ENCODE data around the gene CAMK2N1.

DNA sequence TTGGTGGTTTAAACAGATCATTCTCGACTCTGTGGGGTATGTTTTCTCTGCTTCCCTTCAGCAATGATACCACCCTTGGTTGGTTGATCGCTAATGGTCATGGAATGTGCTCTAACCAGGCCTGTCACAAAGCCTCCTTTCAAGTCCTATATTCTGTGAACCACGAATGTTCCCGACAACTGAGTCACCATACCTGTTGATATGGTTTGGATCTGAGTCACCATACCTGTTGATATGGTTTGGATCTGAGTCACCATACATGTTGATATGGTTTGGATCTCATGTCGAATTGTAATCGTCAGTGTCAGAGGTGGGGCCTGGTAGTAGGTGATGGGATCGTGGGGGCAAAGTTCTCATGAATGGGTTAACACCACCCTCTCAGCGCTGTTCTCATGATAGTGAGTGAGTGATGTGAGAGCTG, 10.2 kb upstream of the CAMK2N1 start:
- TF ChIP-seq, protein P1, sequence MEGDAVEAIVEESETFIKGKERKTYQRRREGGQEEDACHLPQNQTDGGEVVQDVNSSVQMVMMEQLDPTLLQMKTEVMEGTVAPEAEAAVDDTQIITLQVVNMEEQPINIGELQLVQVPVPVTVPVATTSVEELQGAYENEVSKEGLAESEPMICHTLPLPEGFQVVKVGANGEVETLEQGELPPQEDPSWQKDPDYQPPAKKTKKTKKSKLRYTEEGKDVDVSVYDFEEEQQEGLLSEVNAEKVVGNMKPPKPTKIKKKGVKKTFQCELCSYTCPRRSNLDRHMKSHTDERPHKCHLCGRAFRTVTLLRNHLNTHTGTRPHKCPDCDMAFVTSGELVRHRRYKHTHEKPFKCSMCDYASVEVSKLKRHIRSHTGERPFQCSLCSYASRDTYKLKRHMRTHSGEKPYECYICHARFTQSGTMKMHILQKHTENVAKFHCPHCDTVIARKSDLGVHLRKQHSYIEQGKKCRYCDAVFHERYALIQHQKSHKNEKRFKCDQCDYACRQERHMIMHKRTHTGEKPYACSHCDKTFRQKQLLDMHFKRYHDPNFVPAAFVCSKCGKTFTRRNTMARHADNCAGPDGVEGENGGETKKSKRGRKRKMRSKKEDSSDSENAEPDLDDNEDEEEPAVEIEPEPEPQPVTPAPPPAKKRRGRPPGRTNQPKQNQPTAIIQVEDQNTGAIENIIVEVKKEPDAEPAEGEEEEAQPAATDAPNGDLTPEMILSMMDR (IDR thresholded peaks at IDR 0.05), result no peak
- TF ChIP-seq POLR2A (IDR thresholded peaks at IDR 0.05), result no peak
